H9 (cell line): ENCODE results near the gene PITPNM1. TPM values are rescaled to one million over a fixed set of nuclear protein-coding genes. Genes with fewer than 3 reads are reported as not detected.
"Not testable (repeated sequence)": the region's sequence is repeated elsewhere in the genome, so short reads cannot be mapped to it uniquely, and the experiment has no call there.

Source experiments
- DNase-seq: peaks from one replicate; pipeline ENCODE4 v3.0.0-alpha.2; 2017
- H2AFZ ChIP-seq: one replicate; pipeline ENCODE4 v1.6.1; 2013; ENCODE audit warnings: mild to moderate bottlenecking, low read length, control low read depth, moderate library complexity
- H2AK5ac ChIP-seq: 2 replicates; pipeline ENCODE4 v1.6.1; 2013; ENCODE audit warnings: low read length, control low read depth, mixed read lengths; ENCODE audit not compliant: insufficient read length
- H2BK120ac ChIP-seq: one replicate; pipeline ENCODE4 v1.6.1; 2013; ENCODE audit warnings: low read depth, mild to moderate bottlenecking, low read length, control low read depth, inconsistent platforms; ENCODE audit not compliant: poor library complexity, severe bottlenecking
- H2BK12ac ChIP-seq: 2 replicates; pipeline ENCODE4 v1.6.1; 2013; ENCODE audit warnings: low read length, control low read depth, mixed read lengths, low read depth; ENCODE audit not compliant: insufficient read length
- H2BK15ac ChIP-seq: 2 replicates; pipeline ENCODE4 v1.6.1; 2013; ENCODE audit warnings: low read depth, low read length, control low read depth
- H2BK20ac ChIP-seq: one replicate; pipeline ENCODE4 v1.6.1; 2013; ENCODE audit warnings: low read depth, mild to moderate bottlenecking, low read length, control low read depth, inconsistent platforms; ENCODE audit not compliant: poor library complexity, severe bottlenecking
- H2BK5ac ChIP-seq: 2 replicates; pipeline ENCODE4 v1.6.1; 2013; ENCODE audit warnings: low read length, control low read depth, mixed read lengths; ENCODE audit not compliant: insufficient read length
- H3K14ac ChIP-seq: 2 replicates; pipeline ENCODE4 v1.6.1; 2013; ENCODE audit warnings: low read length, control low read depth; ENCODE audit not compliant: insufficient read depth
- H3K18ac ChIP-seq: 2 replicates; pipeline ENCODE4 v1.6.1; 2013; ENCODE audit warnings: low read depth, mild to moderate bottlenecking, mixed read lengths, low read length, control low read depth; ENCODE audit not compliant: insufficient read length
- H3K23ac ChIP-seq: 2 replicates; pipeline ENCODE4 v1.6.1; 2013; ENCODE audit warnings: low read length, control low read depth, mixed read lengths, low read depth; ENCODE audit not compliant: insufficient read length
- H3K23me2 ChIP-seq: 2 replicates; pipeline ENCODE4 v1.6.1; 2013; ENCODE audit warnings: low read depth, mild to moderate bottlenecking, mixed read lengths, low read length, control low read depth; ENCODE audit not compliant: insufficient read length, poor library complexity, severe bottlenecking
- H3K27ac ChIP-seq: 2 replicates; pipeline ENCODE4 v1.5.1; 2013; ENCODE audit warnings: low read length, control low read depth, mixed read lengths, low read depth; ENCODE audit not compliant: insufficient read length
- H3K27me3 ChIP-seq: 2 replicates; pipeline ENCODE4 v1.6.1; 2013; ENCODE audit warnings: low read length, control low read depth, inconsistent platforms; ENCODE audit not compliant: insufficient read depth
- H3K4ac ChIP-seq: 2 replicates; pipeline ENCODE4 v1.6.1; 2013; ENCODE audit warnings: low read depth, mild to moderate bottlenecking, control low read depth, inconsistent platforms, low read length, moderate library complexity
- H3K4me1 ChIP-seq: 2 replicates; pipeline ENCODE4 v1.6.1; 2013; ENCODE audit warnings: low read length, control low read depth, inconsistent platforms; ENCODE audit not compliant: insufficient read depth
- H3K4me2 ChIP-seq: 2 replicates; pipeline ENCODE4 v1.6.1; 2013; ENCODE audit warnings: low read length, control low read depth, mixed read lengths; ENCODE audit not compliant: insufficient read length, insufficient read depth
- H3K56ac ChIP-seq: 2 replicates; pipeline ENCODE4 v1.6.1; 2013; ENCODE audit warnings: low read depth, mild to moderate bottlenecking, mixed read lengths, low read length, control low read depth; ENCODE audit not compliant: insufficient read length
- H3K79me1 ChIP-seq: 2 replicates; pipeline ENCODE4 v1.6.1; 2013; ENCODE audit warnings: low read depth, mild to moderate bottlenecking, moderate library complexity, low read length, control low read depth, inconsistent platforms; ENCODE audit not compliant: insufficient read depth, poor library complexity, severe bottlenecking
- H3K79me2 ChIP-seq: 2 replicates; pipeline ENCODE4 v1.6.1; 2013; ENCODE audit warnings: low read length, control low read depth, inconsistent platforms; ENCODE audit not compliant: insufficient read depth
- H3K9ac ChIP-seq: 2 replicates; pipeline ENCODE4 v1.6.1; 2013; ENCODE audit warnings: low read length, control low read depth, mixed read lengths; ENCODE audit not compliant: insufficient read length; ENCODE audit errors: extremely low read depth
- H3K9me3 ChIP-seq: one replicate; pipeline ENCODE4 v1.6.1; 2013; ENCODE audit warnings: low read depth, low read length, inconsistent platforms; ENCODE audit not compliant: control insufficient read depth
- H3T11ph ChIP-seq: one replicate; pipeline ENCODE4 v1.6.1; 2013; ENCODE audit warnings: mild to moderate bottlenecking, low read length, control low read depth, inconsistent platforms
- H4K20me1 ChIP-seq: one replicate; pipeline ENCODE4 v1.6.1; 2013; ENCODE audit not compliant: control insufficient read depth, insufficient read length, insufficient read depth
- H4K5ac ChIP-seq: 2 replicates; pipeline ENCODE4 v1.6.1; 2013; ENCODE audit warnings: low read depth, mild to moderate bottlenecking, mixed read lengths, low read length, control low read depth; ENCODE audit not compliant: insufficient read length
- H4K8ac ChIP-seq: replicated peaks from 2 replicates; pipeline ENCODE4 v1.6.1; 2013; ENCODE audit warnings: low read length, control low read depth, mixed read lengths, low read depth; ENCODE audit not compliant: insufficient read length
- H4K91ac ChIP-seq: 2 replicates; pipeline ENCODE4 v1.6.1; 2013; ENCODE audit warnings: low read depth, mild to moderate bottlenecking, moderate library complexity, mixed read lengths, low read length, control low read depth; ENCODE audit not compliant: insufficient read length
- H3K27ac Mint-ChIP-seq, 3 experiments: 2 replicates in 2 of 3; 3 replicates in 1 of 3; pipeline ENCODE4 v1.8.0; 2020 to 2021; ENCODE audit warnings: mixed read lengths in 3 of 3, mild to moderate bottlenecking in 1 of 3, moderate library complexity in 1 of 3
- H3K27me3 Mint-ChIP-seq: 2 replicates; pipeline ENCODE4 v1.8.0; 2021; ENCODE audit warnings: low read depth, mild to moderate bottlenecking, moderate library complexity, mixed read lengths
- H3K36me3 Mint-ChIP-seq, 3 experiments: 2 replicates in 2 of 3; 3 replicates in 1 of 3; pipeline ENCODE4 v1.8.0; 2020 to 2021; ENCODE audit warnings: low read depth in 3 of 3, mixed read lengths in 3 of 3; ENCODE audit not compliant: insufficient read depth in 1 of 3
- H3K4me1 Mint-ChIP-seq, 2 experiments: 2 replicates each; pipeline ENCODE4 v1.8.0; 2020; ENCODE audit warnings: mixed read lengths in 2 of 2
- H3K4me3 Mint-ChIP-seq, 2 experiments: 2 replicates in 1 of 2; 3 replicates in 1 of 2; pipeline ENCODE4 v1.8.0; 2020 to 2021; ENCODE audit warnings: mild to moderate bottlenecking in 2 of 2, mixed read lengths in 2 of 2, moderate library complexity in 1 of 2
- H3K9me3 Mint-ChIP-seq, 2 experiments: 2 replicates in 1 of 2; 3 replicates in 1 of 2; pipeline ENCODE4 v1.8.0; 2020; ENCODE audit warnings: mild to moderate bottlenecking in 2 of 2, mixed read lengths in 2 of 2, moderate library complexity in 1 of 2
- WGBS: extraction: QIAGEN DNeasy Blood & Tissue Kit; methylation state at CpG from one replicate; pipeline ENCODE4 v1.1.7; 2013; ENCODE audit warnings: missing lambda C conversion rate, low lambda C conversion rate, mixed read lengths; ENCODE audit not compliant: insufficient read length; ENCODE audit errors: extremely low coverage; 5-methylcytosine and 5-hydroxymethylcytosine counted together
- total RNA-seq: library from RNA; stranded (reverse); gene quantifications from 2 replicates; pipeline ENCODE4 v1.2.1, GENCODE V29; 2021
- TF ChIP-seq, protein P1 (sequence below): fragments of 200-600 bp; sonication (generic); conservative IDR thresholded peaks from 3 replicates; pipeline ENCODE4 v1.8.0; 2021; ENCODE audit warnings: antibody characterized with exemption, mild to moderate bottlenecking

Gene PITPNM1
- total RNA-seq, 1 experiment from 2014 or later, result 43.5 TPM

DNA sequence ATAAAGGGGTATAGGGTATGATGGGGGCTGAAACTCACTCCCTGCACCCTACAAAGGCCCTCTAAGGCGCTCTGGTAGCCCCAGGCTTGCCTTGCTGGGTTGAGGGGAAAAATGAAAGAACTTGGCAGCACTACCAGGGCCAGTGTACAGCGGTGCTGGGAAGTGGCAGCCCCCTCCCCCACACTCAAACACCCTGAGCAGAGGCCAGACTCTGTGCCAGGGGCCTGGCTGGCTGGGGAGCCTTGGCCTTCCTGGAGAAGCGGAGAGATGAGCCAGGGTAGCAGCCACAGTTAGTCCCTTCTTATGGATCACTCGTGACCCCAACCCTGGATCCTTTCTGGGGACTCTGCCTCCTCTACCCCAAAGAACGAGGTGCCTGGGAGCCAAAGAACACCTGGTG, 38.8 kb downstream of the PITPNM1 start:
- Histone ChIP-seq H4K20me1 (no peaks in the 10 kb centered on the region), H3K4me2 (no peak overlapping the region), H3K14ac (no peak overlapping the region), H2BK120ac (no peak overlapping the region), H3K27me3 (no peaks in the 10 kb centered on the region), H3K56ac (no peak overlapping the region), H2BK20ac (no peak overlapping the region), H3K4me1 (no peaks in the 10 kb centered on the region; the same call in 1 of the 2 replicates), H3K79me1 (no peaks in the 10 kb centered on the region), H3K27ac (no peak overlapping the region), H2AFZ (no peak overlapping the region), H2AK5ac (no peak overlapping the region), H3K23ac (no peak overlapping the region), H3K9ac (no peak overlapping the region), H2BK5ac (no peak overlapping the region), H3K23me2 (peaks cover 12% of the 10 kb centered on the region), H2BK12ac (no peak overlapping the region), H3T11ph (no peak overlapping the region), H2BK15ac (no peak overlapping the region), H4K91ac (no peak overlapping the region), H4K5ac (no peak overlapping the region), H3K4ac (no peak overlapping the region), H3K18ac (no peak overlapping the region), H4K8ac (no peak overlapping the region), H3K79me2 (no peaks in the 10 kb centered on the region), H3K9me3 (no peaks in the 10 kb centered on the region)
- Mint-ChIP-seq H3K4me1 (peaks cover 20 to 25% of the 10 kb centered on the region in 2 experiments), H3K36me3 (peaks cover 0 to 4% (median 0%) of the 10 kb centered on the region in 3 experiments; a peak in 2 of 7 replicates), H3K27ac (peak overlapping the region in 1 of 3 experiments; percentile 35; a peak in 1 of 7 replicates), H3K4me3 (peak overlapping the region; percentile 10 to 26; a peak in 3 of 5 replicates), H3K27me3 (peaks cover 5% of the 10 kb centered on the region), H3K9me3 (no peaks in the 10 kb centered on the region)
- WGBS, result no CpG with 5 or more reads among the region's 5 CpGs
- TF ChIP-seq, protein P1, sequence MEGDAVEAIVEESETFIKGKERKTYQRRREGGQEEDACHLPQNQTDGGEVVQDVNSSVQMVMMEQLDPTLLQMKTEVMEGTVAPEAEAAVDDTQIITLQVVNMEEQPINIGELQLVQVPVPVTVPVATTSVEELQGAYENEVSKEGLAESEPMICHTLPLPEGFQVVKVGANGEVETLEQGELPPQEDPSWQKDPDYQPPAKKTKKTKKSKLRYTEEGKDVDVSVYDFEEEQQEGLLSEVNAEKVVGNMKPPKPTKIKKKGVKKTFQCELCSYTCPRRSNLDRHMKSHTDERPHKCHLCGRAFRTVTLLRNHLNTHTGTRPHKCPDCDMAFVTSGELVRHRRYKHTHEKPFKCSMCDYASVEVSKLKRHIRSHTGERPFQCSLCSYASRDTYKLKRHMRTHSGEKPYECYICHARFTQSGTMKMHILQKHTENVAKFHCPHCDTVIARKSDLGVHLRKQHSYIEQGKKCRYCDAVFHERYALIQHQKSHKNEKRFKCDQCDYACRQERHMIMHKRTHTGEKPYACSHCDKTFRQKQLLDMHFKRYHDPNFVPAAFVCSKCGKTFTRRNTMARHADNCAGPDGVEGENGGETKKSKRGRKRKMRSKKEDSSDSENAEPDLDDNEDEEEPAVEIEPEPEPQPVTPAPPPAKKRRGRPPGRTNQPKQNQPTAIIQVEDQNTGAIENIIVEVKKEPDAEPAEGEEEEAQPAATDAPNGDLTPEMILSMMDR, result no peak
- DNase-seq, result no peak

DNA sequence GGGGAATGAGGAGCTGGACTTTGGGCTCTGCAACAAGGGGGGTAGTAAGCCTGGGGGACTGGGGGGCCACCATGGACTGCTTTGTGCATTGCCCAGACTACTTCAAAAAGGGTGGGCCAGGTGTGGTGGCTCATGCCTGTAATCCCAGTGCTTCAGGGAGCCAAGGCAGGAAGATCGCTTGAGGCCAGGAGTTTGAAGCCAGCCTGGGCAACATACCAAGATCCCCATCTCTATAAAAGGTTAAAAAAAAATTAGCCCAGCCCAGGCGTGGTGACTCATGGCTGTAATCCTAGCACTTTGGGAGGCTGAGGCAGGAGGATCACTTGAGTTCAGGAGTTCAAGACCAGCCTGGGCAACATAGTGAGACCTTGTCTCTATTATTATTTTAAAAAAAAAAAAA, 39.6 kb downstream of the PITPNM1 start:
- not testable (repeated sequence) for H3K23ac ChIP-seq, H3K9me3 ChIP-seq, H4K5ac ChIP-seq, H3K36me3 Mint-ChIP-seq, H2AFZ ChIP-seq, H3T11ph ChIP-seq, H3K27me3 ChIP-seq, H3K4me1 ChIP-seq, DNase-seq, H3K9me3 Mint-ChIP-seq, H3K18ac ChIP-seq, H2BK120ac ChIP-seq, H4K91ac ChIP-seq, H2BK15ac ChIP-seq, H3K14ac ChIP-seq, H2BK5ac ChIP-seq, H4K8ac ChIP-seq, H2BK20ac ChIP-seq, H2AK5ac ChIP-seq, H3K27ac ChIP-seq, H3K56ac ChIP-seq, H3K27me3 Mint-ChIP-seq, H3K79me1 ChIP-seq, H3K79me2 ChIP-seq, H4K20me1 ChIP-seq, H3K9ac ChIP-seq, H2BK12ac ChIP-seq, H3K4ac ChIP-seq
- Histone ChIP-seq H3K23me2 (peaks cover 12% of the 10 kb centered on the region), H3K4me2 (peak overlapping the region; percentile 49)
- no CpG with 5 or more reads among the region's 2 CpGs for WGBS
- Mint-ChIP-seq H3K4me1 (peaks cover 20 to 25% of the 10 kb centered on the region in 2 experiments), H3K27ac (peak overlapping the region in 2 of 3 experiments; percentile 71 to 95; a peak in 3 of 7 replicates), H3K4me3 (peak overlapping the region; percentile 83 to 86)
